Peyer's patch (tissue), 4 donors: ENCODE data around the gene SLC30A4.

Source experiments
- POLR2A ChIP-seq, 2 donors: fragments of 450-650 bp; IDR thresholded peaks; one replicate each; pipeline ENCODE4 v1.5.1; 2017; ENCODE audit warnings: antibody characterized with exemption in 2 of 2, mild to moderate bottlenecking in 2 of 2, moderate library complexity in 2 of 2
- TF ChIP-seq, protein P1 (sequence below), 6 experiments: fragments of 450-650 bp in 4 of 6; fragments of 200-600 bp in 2 of 6; sonication (generic) in 1 of 6; IDR thresholded peaks; one replicate each; pipeline ENCODE4 v1.5.1; 2017 to 2019; ENCODE audit warnings: antibody characterized with exemption in 6 of 6, mild to moderate bottlenecking in 3 of 6, moderate library complexity in 1 of 6

DNA sequence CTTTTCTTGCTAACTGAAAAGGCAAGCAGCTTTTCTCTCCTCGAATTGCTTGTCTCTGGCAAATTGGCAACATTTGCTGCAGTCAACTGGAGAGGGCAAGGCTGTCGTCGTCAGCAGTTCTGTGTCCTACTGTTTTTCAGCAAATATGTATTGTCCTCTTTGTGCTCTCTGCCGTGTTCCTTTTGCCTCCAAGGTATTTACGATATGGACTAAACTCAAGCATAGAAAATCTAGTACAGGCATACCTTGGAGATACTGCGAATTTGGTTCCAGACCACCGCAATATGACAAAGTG lies 558 bp upstream of the SLC30A4 start:
- TF ChIP-seq, protein P1, sequence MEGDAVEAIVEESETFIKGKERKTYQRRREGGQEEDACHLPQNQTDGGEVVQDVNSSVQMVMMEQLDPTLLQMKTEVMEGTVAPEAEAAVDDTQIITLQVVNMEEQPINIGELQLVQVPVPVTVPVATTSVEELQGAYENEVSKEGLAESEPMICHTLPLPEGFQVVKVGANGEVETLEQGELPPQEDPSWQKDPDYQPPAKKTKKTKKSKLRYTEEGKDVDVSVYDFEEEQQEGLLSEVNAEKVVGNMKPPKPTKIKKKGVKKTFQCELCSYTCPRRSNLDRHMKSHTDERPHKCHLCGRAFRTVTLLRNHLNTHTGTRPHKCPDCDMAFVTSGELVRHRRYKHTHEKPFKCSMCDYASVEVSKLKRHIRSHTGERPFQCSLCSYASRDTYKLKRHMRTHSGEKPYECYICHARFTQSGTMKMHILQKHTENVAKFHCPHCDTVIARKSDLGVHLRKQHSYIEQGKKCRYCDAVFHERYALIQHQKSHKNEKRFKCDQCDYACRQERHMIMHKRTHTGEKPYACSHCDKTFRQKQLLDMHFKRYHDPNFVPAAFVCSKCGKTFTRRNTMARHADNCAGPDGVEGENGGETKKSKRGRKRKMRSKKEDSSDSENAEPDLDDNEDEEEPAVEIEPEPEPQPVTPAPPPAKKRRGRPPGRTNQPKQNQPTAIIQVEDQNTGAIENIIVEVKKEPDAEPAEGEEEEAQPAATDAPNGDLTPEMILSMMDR (IDR thresholded peaks at IDR 0.05), result no peak
- TF ChIP-seq POLR2A (IDR thresholded peaks at IDR 0.05), result no peak
